CD4-positive, alpha-beta T cell treated with Interleukin-6 for 4 hours (primary cell): Measurements from ENCODE around the gene NDUFA8.

ENCODE experiments used
- DNase-seq: peaks from one replicate; pipeline ENCODE4 v3.0.0-alpha.2; 2020; ENCODE audit warnings: mixed read lengths

NDUFA8 gene

DNA sequence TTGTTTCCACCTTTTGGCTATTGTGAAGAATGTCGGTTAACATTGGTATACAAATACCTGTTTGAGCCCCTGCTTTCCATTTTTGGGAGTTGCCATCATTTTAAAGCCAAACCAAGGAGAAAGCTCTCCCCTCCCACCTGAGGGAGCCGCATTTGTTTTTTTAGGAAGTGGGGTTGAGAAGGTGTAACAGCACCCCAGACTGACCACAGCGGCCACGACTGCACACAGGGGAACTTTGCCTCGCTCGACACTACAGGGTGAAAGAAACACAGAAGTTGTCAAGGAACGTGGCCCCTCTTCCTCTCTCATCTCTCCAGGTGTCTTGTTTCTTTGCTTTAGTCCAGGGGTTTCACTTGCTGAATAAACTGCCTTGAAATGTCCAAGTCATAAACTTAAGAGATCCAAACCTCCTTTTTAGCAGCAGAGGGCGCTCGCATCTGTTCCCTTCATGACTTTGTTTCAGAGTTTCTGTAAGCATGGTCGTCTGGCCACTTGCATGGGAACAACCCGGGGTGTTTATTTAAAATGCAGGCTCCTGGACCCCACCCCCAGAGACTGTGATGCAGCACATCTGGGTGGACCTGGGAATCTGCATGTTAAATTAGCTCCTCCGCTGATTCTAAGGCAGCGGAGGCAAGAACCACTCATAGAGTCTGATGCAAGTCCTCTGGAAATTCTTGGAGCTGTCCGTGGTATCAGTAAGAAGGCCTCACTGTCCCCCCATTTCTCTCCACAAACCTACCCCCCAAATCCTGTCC is 64.4 kb downstream of the NDUFA8 start:
- peak; percentile 62 for DNase-seq
